Tibial artery (tissue), 4 donors: ENCODE data around the gene AMPD3.

Experiments used
- DNase-seq, 2 donors: peaks; one replicate each; pipeline ENCODE4 v3.0.0-alpha.2; 2019
- H3K27ac ChIP-seq, 2 donors: fragments of 200-600 bp; sonication (generic) in 1 of 2; 1 replicate in 1 of 2; 2 replicates in 1 of 2; pipeline ENCODE4 v1.5.1; 2018 to 2019; ENCODE audit warnings: mild to moderate bottlenecking in 1 of 2
- H3K27me3 ChIP-seq, 2 donors: fragments of 200-600 bp; sonication (generic) in 1 of 2; one replicate each; pipeline versions ENCODE4 v1.5.1 to v1.6.0; 2016 to 2019
- H3K36me3 ChIP-seq, 3 donors: fragments of 200-600 bp; sonication (generic) in 2 of 3; one replicate each; pipeline ENCODE4 v1.5.1; 2016 to 2019; ENCODE audit warnings: mild to moderate bottlenecking in 2 of 3
- H3K4me1 ChIP-seq, 4 donors: fragments of 200-600 bp; sonication (generic) in 2 of 4; 1 replicate in 3 of 4; 2 replicates in 1 of 4; pipeline ENCODE4 v1.5.1; 2016 to 2019
- H3K4me3 ChIP-seq, 2 donors: fragments of 200-600 bp; sonication (generic) in 1 of 2; 1 replicate in 1 of 2; 2 replicates in 1 of 2; pipeline ENCODE4 v1.5.1; 2018 to 2019; ENCODE audit warnings: mild to moderate bottlenecking in 2 of 2
- H3K9me3 ChIP-seq, 3 donors: fragments of 200-600 bp; sonication (generic) in 1 of 3; one replicate each; pipeline ENCODE4 v1.5.1; 2016 to 2019
- intact Hi-C: fragments of 100-400 bp; cut with DNase I; formaldehyde crosslinking; loops from one replicate; pipeline ENCODE4 v1.15.0; 2023; ENCODE audit warnings: low total_unique reads
- TF ChIP-seq, protein P1 (sequence below), 2 experiments: fragments of 200-600 bp in 1 of 2; fragments of 450-650 bp in 1 of 2; IDR thresholded peaks; one replicate each; pipeline ENCODE4 v1.5.1; 2017 to 2019; ENCODE audit warnings: antibody characterized with exemption in 2 of 2, mild to moderate bottlenecking in 1 of 2, moderate library complexity in 1 of 2

Gene AMPD3

GRCh38 chr11:10488934-10489691 is 34.0 kb downstream of the AMPD3 start:
- Histone ChIP-seq H3K4me3 (no peak overlapping the region), H3K9me3 (no peaks in the 10 kb centered on the region), H3K36me3 (peaks cover 0 to 6% (median 0%) of the 10 kb centered on the region in 3 donors), H3K27me3 (no peaks in the 10 kb centered on the region), H3K27ac (no peak overlapping the region), H3K4me1 (peaks cover 0 to 15% (median 13%) of the 10 kb centered on the region in 4 donors)
- peak in 1 of 2 donors; percentile 52 for DNase-seq
- TF ChIP-seq, protein P1, sequence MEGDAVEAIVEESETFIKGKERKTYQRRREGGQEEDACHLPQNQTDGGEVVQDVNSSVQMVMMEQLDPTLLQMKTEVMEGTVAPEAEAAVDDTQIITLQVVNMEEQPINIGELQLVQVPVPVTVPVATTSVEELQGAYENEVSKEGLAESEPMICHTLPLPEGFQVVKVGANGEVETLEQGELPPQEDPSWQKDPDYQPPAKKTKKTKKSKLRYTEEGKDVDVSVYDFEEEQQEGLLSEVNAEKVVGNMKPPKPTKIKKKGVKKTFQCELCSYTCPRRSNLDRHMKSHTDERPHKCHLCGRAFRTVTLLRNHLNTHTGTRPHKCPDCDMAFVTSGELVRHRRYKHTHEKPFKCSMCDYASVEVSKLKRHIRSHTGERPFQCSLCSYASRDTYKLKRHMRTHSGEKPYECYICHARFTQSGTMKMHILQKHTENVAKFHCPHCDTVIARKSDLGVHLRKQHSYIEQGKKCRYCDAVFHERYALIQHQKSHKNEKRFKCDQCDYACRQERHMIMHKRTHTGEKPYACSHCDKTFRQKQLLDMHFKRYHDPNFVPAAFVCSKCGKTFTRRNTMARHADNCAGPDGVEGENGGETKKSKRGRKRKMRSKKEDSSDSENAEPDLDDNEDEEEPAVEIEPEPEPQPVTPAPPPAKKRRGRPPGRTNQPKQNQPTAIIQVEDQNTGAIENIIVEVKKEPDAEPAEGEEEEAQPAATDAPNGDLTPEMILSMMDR (IDR thresholded peaks at IDR 0.05) = no peak
- intact Hi-C loops = no loop called here

- intact Hi-C loops = no loop called here
- Histone ChIP-seq H3K36me3 (peaks cover 0 to 6% (median 0%) of the 10 kb centered on the region in 3 donors), H3K9me3 (no peaks in the 10 kb centered on the region), H3K27ac (peak overlapping the region; percentile 36 to 45), H3K27me3 (no peaks in the 10 kb centered on the region), H3K4me3 (no peak overlapping the region), H3K4me1 (peaks cover 0 to 15% (median 13%) of the 10 kb centered on the region in 4 donors)
- TF ChIP-seq, protein P1 (IDR thresholded peaks at IDR 0.05) = no peak
- DNase-seq = peak in 1 of 2 donors; percentile 60
Measured at GRCh38 chr11:10490032-10490397, 35.0 kb downstream of the AMPD3 start.

- Histone ChIP-seq H3K9me3 (no peaks in the 10 kb centered on the region), H3K27me3 (no peaks in the 10 kb centered on the region), H3K27ac (peak overlapping the region; percentile 53 to 70), H3K4me1 (peaks cover 0 to 15% (median 13%) of the 10 kb centered on the region in 4 donors), H3K4me3 (no peak overlapping the region), H3K36me3 (peaks cover 0 to 12% (median 0%) of the 10 kb centered on the region in 3 donors)
- TF ChIP-seq, protein P1 (IDR thresholded peaks at IDR 0.05) = no peak
- peak; percentile 92 to 95 for DNase-seq
- intact Hi-C loops = no loop called here
Measured at GRCh38 chr11:10490398-10491241, 35.6 kb downstream of the AMPD3 start.

DNA sequence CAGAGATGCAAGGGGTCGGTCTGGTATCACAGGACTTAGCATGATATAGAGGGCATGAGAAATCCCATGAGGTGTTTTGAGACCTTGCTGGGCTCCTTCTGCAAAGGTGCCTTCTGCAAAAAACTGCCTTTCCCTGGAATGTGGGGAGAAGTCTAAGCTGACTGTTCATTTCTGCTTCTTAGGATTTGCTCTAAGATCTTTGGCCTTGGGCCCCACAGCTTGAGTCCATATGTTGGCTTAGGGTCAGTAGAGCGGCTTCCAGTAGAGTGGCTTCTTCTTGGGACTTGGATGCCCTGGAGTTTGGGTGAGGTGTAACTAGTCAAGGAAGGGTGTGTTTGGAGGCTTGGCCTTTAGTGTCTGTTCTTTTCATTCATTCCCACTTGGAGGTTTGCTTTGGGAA is 37.0 kb downstream of the AMPD3 start:
- TF ChIP-seq, protein P1 (IDR thresholded peaks at IDR 0.05) = no peak
- Histone ChIP-seq H3K9me3 (no peaks in the 10 kb centered on the region), H3K27me3 (no peaks in the 10 kb centered on the region), H3K36me3 (peaks cover 0 to 20% (median 0%) of the 10 kb centered on the region in 3 donors), H3K27ac (no peak overlapping the region), H3K4me3 (no peak overlapping the region), H3K4me1 (peaks cover 0 to 15% (median 13%) of the 10 kb centered on the region in 4 donors)
- DNase-seq = no peak
- intact Hi-C loops = no loop called here

GRCh38 chr11:10493041-10493663 is 38.1 kb downstream of the AMPD3 start:
- no peak overlapping the region for H3K27ac ChIP-seq
- H3K9me3 ChIP-seq = no peaks in the 10 kb centered on the region
- peaks cover 0 to 27% (median 0%) of the 10 kb centered on the region in 3 donors for H3K36me3 ChIP-seq
- DNase-seq = peak in 1 of 2 donors; percentile 48
- no peaks in the 10 kb centered on the region for H3K27me3 ChIP-seq
- no peak overlapping the region for H3K4me3 ChIP-seq
- TF ChIP-seq, protein P1 (IDR thresholded peaks at IDR 0.05) = no peak
- peaks cover 0 to 15% (median 13%) of the 10 kb centered on the region in 4 donors for H3K4me1 ChIP-seq
- intact Hi-C loops = no loop called here
